Measurements from ENCODE around the gene GNAS-AS1. TPM values are rescaled to one million over a fixed set of nuclear protein-coding genes. Genes with fewer than 3 reads are reported as not detected.

GNAS-AS1 gene
- total RNA-seq, 1 donor from 2014 or later: 1.1 TPM

GRCh38 chr20:58854638-58855471 lies 4.2 kb upstream of the GNAS-AS1 start:
- Histone ChIP-seq H3K27ac (no peak overlapping the region), H3K36me3 (no peaks in the 10 kb centered on the region), H3K27me3 (peaks cover 88% of the 10 kb centered on the region), H3K9me3 (no peaks in the 10 kb centered on the region), H3K4me3 (no peak overlapping the region), H3K4me1 (peaks cover 3% of the 10 kb centered on the region)
- no peak for TF ChIP-seq CTCF (IDR thresholded peaks at IDR 0.05)
- intact Hi-C loops (cut with DNase I): no loop called here
- ATAC-seq (no peak), DNase-seq (no peak)

- Histone ChIP-seq H3K4me3 (no peak overlapping the region), H3K27ac (no peak overlapping the region), H3K36me3 (no peaks in the 10 kb centered on the region), H3K27me3 (peaks cover 88% of the 10 kb centered on the region), H3K9me3 (no peaks in the 10 kb centered on the region), H3K4me1 (peaks cover 3% of the 10 kb centered on the region)
- ATAC-seq (no peak), DNase-seq (no peak)
- TF ChIP-seq CTCF (IDR thresholded peaks at IDR 0.05): no peak
- intact Hi-C loops (cut with DNase I): no loop called here
Observed at GRCh38 chr20:58853976-58854637, 3.4 kb upstream of the GNAS-AS1 start.

- ATAC-seq (no peak), DNase-seq (no peak)
- no peaks in the 10 kb centered on the region for H3K9me3 ChIP-seq
- no peak overlapping the region for H3K4me3 ChIP-seq
- TF ChIP-seq CTCF (IDR thresholded peaks at IDR 0.05): no peak
- H3K27me3 ChIP-seq: peaks cover 86% of the 10 kb centered on the region
- intact Hi-C loops (cut with DNase I): no loop called here
- no peaks in the 10 kb centered on the region for H3K36me3 ChIP-seq
- H3K27ac ChIP-seq: no peak overlapping the region
- peaks cover 3% of the 10 kb centered on the region for H3K4me1 ChIP-seq
Observed at GRCh38 chr20:58853466-58853865, 2.8 kb upstream of the GNAS-AS1 start.

- Histone ChIP-seq H3K27ac (no peak within 1 kb of the TSS), H3K36me3 (no peaks in the 10 kb centered on the region), H3K4me3 (peak within 1 kb of the TSS; percentile 44), H3K27me3 (peaks cover 79% of the 10 kb centered on the region), H3K9me3 (no peaks in the 10 kb centered on the region), H3K4me1 (peaks cover 3% of the 10 kb centered on the region)
- ATAC-seq (peak; percentile 70), DNase-seq (peak; percentile 84)
- intact Hi-C loops (cut with DNase I): no loop called here
- peak; percentile 50 for TF ChIP-seq CTCF (IDR thresholded peaks at IDR 0.05)
Observed at GRCh38 chr20:58852543-58853271, 2.0 kb upstream of the GNAS-AS1 start, which contains the start of gene GNAS. TSS of gene GNAS (plus strand) at chr20:58852716.

- Histone ChIP-seq H3K27ac (no peak overlapping the region), H3K27me3 (peaks cover 76% of the 10 kb centered on the region), H3K36me3 (no peaks in the 10 kb centered on the region), H3K9me3 (no peaks in the 10 kb centered on the region), H3K4me3 (peak overlapping the region; percentile 44), H3K4me1 (peaks cover 3% of the 10 kb centered on the region)
- intact Hi-C loops (cut with DNase I): no loop called here
- DNase-seq: no peak
- no peak for TF ChIP-seq CTCF (IDR thresholded peaks at IDR 0.05)
- no peak for ATAC-seq
Observed at GRCh38 chr20:58851969-58852458, 1.3 kb upstream of the GNAS-AS1 start.
